Activated effector memory CD4-positive, alpha-beta T cell treated with Interleukin-2 at 50 U/mL for 16 hours (primary cell): ENCODE data around the gene P4HB.

ENCODE experiments used
- DNase-seq: peaks from one replicate; pipeline ENCODE4 v3.0.0-alpha.2; 2020

Gene P4HB

GRCh38 chr17:81867170-81867990 lies 7.0 kb upstream of the P4HB start:
- DNase-seq, result no peak

- DNase-seq, result no peak
These were observed 6.3 kb upstream of the P4HB start for GRCh38 chr17:81866440-81867169.

GRCh38 chr17:81865733-81866439 lies 5.6 kb upstream of the P4HB start:
- no peak for DNase-seq

- DNase-seq, result no peak
These were observed 5.0 kb upstream of the P4HB start for GRCh38 chr17:81865358-81865732.

- no peak for DNase-seq
These were observed 3.8 kb upstream of the P4HB start for GRCh38 chr17:81863833-81864768.

GRCh38 chr17:81863123-81863675 lies 2.9 kb upstream of the P4HB start:
- no peak for DNase-seq

GRCh38 chr17:81860756-81861568 lies 627 bp upstream of the P4HB start:
- DNase-seq, result peak; percentile 99

- DNase-seq, result no peak
These were observed 1.1 kb downstream of the P4HB start for GRCh38 chr17:81858967-81859905.

- no peak for DNase-seq
These were observed 2.0 kb downstream of the P4HB start for GRCh38 chr17:81858170-81858966.

GRCh38 chr17:81854974-81855774 lies 5.2 kb downstream of the P4HB start:
- no peak for DNase-seq

GRCh38 chr17:81852237-81852636 lies 8.1 kb downstream of the P4HB start:
- DNase-seq, result no peak

- no peak for DNase-seq
These were observed 8.9 kb downstream of the P4HB start for GRCh38 chr17:81851423-81851822.

GRCh38 chr17:81849457-81849856 lies 10.9 kb downstream of the P4HB start:
- DNase-seq, result no peak

GRCh38 chr17:81846743-81847689 lies 13.3 kb downstream of the P4HB start:
- DNase-seq, result no peak

- DNase-seq, result no peak
These were observed 14.2 kb downstream of the P4HB start for GRCh38 chr17:81845881-81846742.

GRCh38 chr17:81845361-81845760 lies 15.0 kb downstream of the P4HB start:
- no peak for DNase-seq
